IMR-90 (cell line): ENCODE measurements around the gene SRPK2. TPM values are rescaled to one million over a fixed set of nuclear protein-coding genes. Genes with fewer than 3 reads are reported as not detected.

ENCODE experiments used
- ATAC-seq: fragments of 200-7000 bp; cut with Tn5 transposase; 2 replicates; pipeline ENCODE4 v1.9.1; 2020; ENCODE audit warnings: low read depth, mild to moderate bottlenecking, moderate library complexity
- BruUV-seq: library from RNA; stranded (reverse); fragments of 400-500 nt; replicated peaks from 2 replicates; lab custom pipeline; 2021; lab: Mats Ljungman, UMichigan
- CTCF ChIA-PET: fragments of 300-600 bp; formaldehyde crosslinking; extraction: SDS; loops from one replicate; lab custom pipeline; 2021; ENCODE audit warnings: antibody characterized with exemption; lab: Yijun Ruan, JAX
- POLR2A ChIA-PET: fragments of 300-600 bp; sonication (Branson Sonifier 250); formaldehyde crosslinking; loops from one replicate; lab custom pipeline; 2022; ENCODE audit warnings: antibody characterized with exemption; ENCODE audit not compliant: unreplicated experiment; lab: Charles Lee
- DNase-seq: peaks from one replicate; pipeline ENCODE4 v3.0.0; 2013
- H2AFZ ChIP-seq: replicated peaks from 2 replicates; pipeline ENCODE3; 2013; ENCODE audit warnings: low read length, mild to moderate bottlenecking; ENCODE audit not compliant: poor library complexity
- H2AK5ac ChIP-seq: 2 replicates; pipeline ENCODE4 v1.6.1; 2013; ENCODE audit warnings: low read depth, low read length, inconsistent platforms
- H2AK9ac ChIP-seq: replicated peaks from 2 replicates; pipeline ENCODE3; 2013; ENCODE audit warnings: mild to moderate bottlenecking, low read depth, low read length, moderate library complexity; ENCODE audit not compliant: poor library complexity
- H2BK120ac ChIP-seq: 2 replicates; pipeline ENCODE4 v1.6.1; 2013; ENCODE audit warnings: low read depth, low read length, inconsistent platforms
- H2BK15ac ChIP-seq: 3 replicates; pipeline ENCODE4 v1.6.1; 2013; ENCODE audit warnings: low read depth, low read length, inconsistent platforms
- H2BK20ac ChIP-seq: 2 replicates; pipeline ENCODE4 v1.6.1; 2013; ENCODE audit warnings: low read depth, mild to moderate bottlenecking, inconsistent platforms, low read length, moderate library complexity
- H2BK5ac ChIP-seq: 2 replicates; pipeline ENCODE4 v1.6.1; 2013; ENCODE audit warnings: mild to moderate bottlenecking, low read depth, low read length, inconsistent platforms; ENCODE audit not compliant: poor library complexity, severe bottlenecking
- H3K14ac ChIP-seq: replicated peaks from 2 replicates; pipeline ENCODE4 v1.6.1; 2013; ENCODE audit warnings: low read depth, low read length, inconsistent platforms
- H3K18ac ChIP-seq: 2 replicates; pipeline ENCODE4 v1.6.1; 2013; ENCODE audit warnings: low read depth, low read length, control low read depth
- H3K23ac ChIP-seq: 2 replicates; pipeline ENCODE4 v1.6.1; 2013; ENCODE audit warnings: low read depth, low read length, inconsistent platforms
- H3K27ac ChIP-seq: 2 replicates; pipeline ENCODE4 v1.5.1; 2013; ENCODE audit warnings: mild to moderate bottlenecking, control low read depth, low read length; ENCODE audit not compliant: insufficient read depth
- H3K27me3 ChIP-seq: 2 replicates; pipeline ENCODE4 v1.6.1; 2013; ENCODE audit warnings: low read length; ENCODE audit not compliant: control insufficient read depth, insufficient read depth
- H3K36me3 ChIP-seq: 2 replicates; pipeline ENCODE4 v1.6.1; 2013; ENCODE audit warnings: low read length, mixed read lengths; ENCODE audit not compliant: control insufficient read depth, insufficient read depth
- H3K4ac ChIP-seq: 2 replicates; pipeline ENCODE4 v1.6.1; 2013; ENCODE audit warnings: low read depth, low read length, inconsistent platforms
- H3K4me1 ChIP-seq: 2 replicates; pipeline ENCODE4 v1.6.1; 2013; ENCODE audit warnings: low read length, mixed read lengths; ENCODE audit not compliant: control insufficient read depth, insufficient read depth
- H3K4me2 ChIP-seq: 2 replicates; pipeline ENCODE4 v1.6.1; 2013; ENCODE audit warnings: low read depth, mild to moderate bottlenecking, control low read depth, low read length, moderate library complexity
- H3K4me3 ChIP-seq: 2 replicates; pipeline ENCODE4 v1.5.1; 2013; ENCODE audit warnings: low read depth, mild to moderate bottlenecking, control low read depth, low read length, moderate library complexity; ENCODE audit not compliant: insufficient read depth
- H3K56ac ChIP-seq: 2 replicates; pipeline ENCODE4 v1.6.1; 2013; ENCODE audit warnings: low read length, inconsistent platforms; ENCODE audit not compliant: insufficient read depth; ENCODE audit errors: extremely low read depth
- H3K79me1 ChIP-seq, 2 experiments: 2 replicates each; pipeline ENCODE4 v1.6.1; 2013; ENCODE audit warnings: low read length in 2 of 2, inconsistent platforms in 1 of 2, low read depth in 1 of 2
- H3K9ac ChIP-seq: 2 replicates; pipeline ENCODE4 v1.6.1; 2013; ENCODE audit warnings: low read depth, low read length, control low read depth
- H3K9me1 ChIP-seq: 2 replicates; pipeline ENCODE4 v1.6.1; 2013; ENCODE audit warnings: low read length, inconsistent platforms; ENCODE audit not compliant: insufficient read depth
- H3K9me3 ChIP-seq: 2 replicates; pipeline ENCODE4 v1.6.1; 2013; ENCODE audit warnings: low read length; ENCODE audit not compliant: control insufficient read depth, insufficient read depth
- H4K20me1 ChIP-seq: 2 replicates; pipeline ENCODE4 v1.6.1; 2013; ENCODE audit warnings: low read length, inconsistent platforms; ENCODE audit not compliant: insufficient read depth
- H4K5ac ChIP-seq: 2 replicates; pipeline ENCODE4 v1.6.1; 2013; ENCODE audit warnings: mild to moderate bottlenecking, low read depth, low read length, control low read depth
- H4K8ac ChIP-seq, 2 experiments: 2 replicates each; pipeline ENCODE4 v1.6.1; 2013; ENCODE audit warnings: low read depth in 2 of 2, low read length in 2 of 2, control low read depth in 1 of 2, inconsistent platforms in 1 of 2
- H4K91ac ChIP-seq: 2 replicates; pipeline ENCODE4 v1.6.1; 2013; ENCODE audit warnings: low read depth, low read length, inconsistent platforms; ENCODE audit not compliant: insufficient read depth
- BHLHE40 ChIP-seq: fragments of 150-350 bp; IDR thresholded peaks from 2 replicates; pipeline ENCODE4 v1.6.1; 2016; ENCODE audit warnings: mild to moderate bottlenecking, low read depth, low read length
- FOS ChIP-seq: fragments of 150-350 bp; IDR thresholded peaks from 2 replicates; pipeline ENCODE4 v1.6.1; 2016; ENCODE audit warnings: low read depth, low read length
- MAFK ChIP-seq: IDR thresholded peaks from 2 replicates; pipeline ENCODE4 v1.6.1; 2012; ENCODE audit warnings: low read depth, low read length, improper control_type of control experiment
- MAZ ChIP-seq: IDR thresholded peaks from 2 replicates; pipeline ENCODE4 v1.6.1; 2012; ENCODE audit warnings: low read depth, mild to moderate bottlenecking, low read length, improper control_type of control experiment, moderate library complexity, borderline replicate concordance
- MXI1 ChIP-seq: IDR thresholded peaks from 2 replicates; pipeline ENCODE4 v1.6.1; 2012; ENCODE audit warnings: low read depth, mild to moderate bottlenecking, low read length, moderate library complexity, borderline replicate concordance
- NFE2L2 ChIP-seq: fragments of 150-350 bp; IDR thresholded peaks from 2 replicates; pipeline ENCODE4 v1.6.1; 2016; ENCODE audit warnings: low read depth, mild to moderate bottlenecking, low read length
- RCOR1 ChIP-seq: IDR thresholded peaks from 2 replicates; pipeline ENCODE4 v1.6.1; 2012; ENCODE audit warnings: mild to moderate bottlenecking, low read length, improper control_type of control experiment; ENCODE audit not compliant: insufficient replicate concordance
- RFX5 ChIP-seq: IDR thresholded peaks from 2 replicates; pipeline ENCODE4 v1.8.0; 2012; ENCODE audit warnings: low read depth, mild to moderate bottlenecking, low read length, moderate library complexity
- WGBS, 2 experiments: methylation state at CpG; one replicate each; pipeline versions ENCODE4 v1.1.5 to v1.1.7; 2013; ENCODE audit warnings: missing lambda C conversion rate in 2 of 2; ENCODE audit not compliant: insufficient read length in 1 of 2; ENCODE audit errors: extremely low coverage in 2 of 2; 5-methylcytosine and 5-hydroxymethylcytosine counted together
- dilution Hi-C: fragments of 300-500 bp; cut with HindIII; formaldehyde crosslinking; loops from one replicate; pipeline ENCODE4 v1.14.3; 2018; ENCODE audit warnings: low sequenced_read_pairs; ENCODE audit not compliant: unreplicated experiment
- in situ Hi-C: fragments of 300-500 bp; cut with MboI; formaldehyde crosslinking; loops from 3 replicates; pipeline ENCODE4 v1.14.3; 2019; ENCODE audit warnings: low sequenced_read_pairs, inconsistent platforms, mixed read lengths
- intact Hi-C: fragments of 100-400 bp; cut with micrococcal nuclease; formaldehyde crosslinking; loops from 2 replicates; pipeline ENCODE4 v1.10.0; 2022
- polyA plus RNA-seq, 3 experiments: library from polyadenylated mRNA; depleted of rRNA; stranded (reverse); fragments of >200 nt; gene quantifications; 2 replicates each; pipeline ENCODE4 v1.2.3, GENCODE V29; 2012; ENCODE audit warnings: low replicate concordance in 1 of 3
- total RNA-seq: library from RNA; depleted of rRNA; stranded (reverse); fragments of >200 nt; gene quantifications from 2 replicates; pipeline ENCODE4 v1.2.3, GENCODE V29; 2012
- TF ChIP-seq, protein P1 (sequence below): fragments of 150-350 bp; IDR thresholded peaks from 2 replicates; pipeline ENCODE4 v1.6.1; 2017; ENCODE audit warnings: mild to moderate bottlenecking, antibody characterized with exemption, low read length, low read depth
- TF ChIP-seq, protein P2 (sequence below): conservative IDR thresholded peaks from 2 replicates; pipeline ENCODE4 v1.5.1; 2012; ENCODE audit warnings: mild to moderate bottlenecking, low read depth, low read length, improper control_type of control experiment
- TF ChIP-seq, protein P3 (sequence below): fragments of 150-350 bp; IDR thresholded peaks from 2 replicates; pipeline ENCODE4 v1.6.1; 2016; ENCODE audit warnings: low read depth, mild to moderate bottlenecking, low read length, moderate library complexity, borderline replicate concordance

SRPK2 gene
- total and polyA plus RNA-seq, 2 of the 4 experiments (the other 2 are of a cell fraction): 13.2 to 33.0 TPM

DNA sequence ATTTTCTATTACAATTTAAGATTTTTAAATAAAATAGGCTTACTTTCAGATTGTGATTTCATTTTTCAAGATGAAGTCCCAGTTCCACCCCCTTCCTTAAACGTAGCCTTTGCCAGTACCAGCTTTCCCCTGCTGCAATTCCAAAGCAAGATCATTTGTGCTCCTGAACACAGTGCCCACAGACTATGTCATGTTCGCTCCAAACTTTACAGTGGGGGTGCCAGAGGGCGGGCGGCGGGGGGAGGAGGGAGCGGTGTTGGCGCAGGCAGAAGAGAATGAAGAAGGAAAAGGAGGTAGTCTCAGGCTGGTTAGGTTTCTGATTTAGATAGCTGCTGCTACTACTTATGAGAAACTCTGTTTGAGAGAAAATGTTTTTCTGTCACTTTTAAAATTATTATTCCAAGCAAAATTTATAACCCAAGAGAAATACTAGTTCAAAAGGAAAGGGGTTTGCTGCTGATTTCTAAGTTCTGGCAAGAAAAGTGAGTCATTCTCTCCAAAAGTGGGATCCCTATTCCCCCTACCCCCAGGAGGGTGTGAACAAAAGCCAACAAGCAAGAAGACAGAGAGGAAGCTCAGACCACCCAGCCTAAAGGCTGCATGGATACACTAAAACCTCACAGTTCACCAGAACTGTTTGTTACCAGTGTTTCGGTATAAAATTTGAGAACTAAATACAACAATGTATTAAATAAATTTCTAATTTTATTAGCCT, 109.6 kb downstream of the SRPK2 start:
- Histone ChIP-seq H3K4ac (no peak overlapping the region), H3K4me2 (no peak overlapping the region), H2BK120ac (no peak overlapping the region), H3K36me3 (no peaks in the 10 kb centered on the region), H3K9ac (no peak overlapping the region; the same call in 1 of the 2 replicates), H2AK9ac (no peak overlapping the region), H4K5ac (no peak overlapping the region), H4K20me1 (peaks cover 40% of the 10 kb centered on the region; the same call in 1 of the 2 replicates), H2AFZ (no peak overlapping the region), H4K91ac (no peak overlapping the region), H3K14ac (no peak overlapping the region), H3K23ac (no peak overlapping the region), H3K79me1 (peaks cover 37 to 73% of the 10 kb centered on the region in 2 experiments), H3K56ac (no peak overlapping the region), H3K9me3 (no peaks in the 10 kb centered on the region), H3K27ac (no peak overlapping the region), H2BK15ac (no peak overlapping the region), H4K8ac (no peak overlapping the region), H3K27me3 (no peaks in the 10 kb centered on the region), H3K4me1 (no peaks in the 10 kb centered on the region), H3K4me3 (no peak overlapping the region), H2AK5ac (no peak overlapping the region), H2BK5ac (no peak overlapping the region), H2BK20ac (no peak overlapping the region), H3K18ac (no peak overlapping the region), H3K9me1 (no peaks in the 10 kb centered on the region; the same call in none of the 2 replicates)
- DNase-seq (no peak), ATAC-seq (no peak)
- CTCF ChIA-PET: no interaction called here
- TF ChIP-seq, protein P1, sequence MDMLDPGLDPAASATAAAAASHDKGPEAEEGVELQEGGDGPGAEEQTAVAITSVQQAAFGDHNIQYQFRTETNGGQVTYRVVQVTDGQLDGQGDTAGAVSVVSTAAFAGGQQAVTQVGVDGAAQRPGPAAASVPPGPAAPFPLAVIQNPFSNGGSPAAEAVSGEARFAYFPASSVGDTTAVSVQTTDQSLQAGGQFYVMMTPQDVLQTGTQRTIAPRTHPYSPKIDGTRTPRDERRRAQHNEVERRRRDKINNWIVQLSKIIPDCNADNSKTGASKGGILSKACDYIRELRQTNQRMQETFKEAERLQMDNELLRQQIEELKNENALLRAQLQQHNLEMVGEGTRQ: no peak
- TF ChIP-seq MAZ: no peak
- TF ChIP-seq RFX5: no peak
- no peak for TF ChIP-seq RCOR1
- TF ChIP-seq BHLHE40: no peak
- no peak for TF ChIP-seq NFE2L2
- TF ChIP-seq, protein P2, sequence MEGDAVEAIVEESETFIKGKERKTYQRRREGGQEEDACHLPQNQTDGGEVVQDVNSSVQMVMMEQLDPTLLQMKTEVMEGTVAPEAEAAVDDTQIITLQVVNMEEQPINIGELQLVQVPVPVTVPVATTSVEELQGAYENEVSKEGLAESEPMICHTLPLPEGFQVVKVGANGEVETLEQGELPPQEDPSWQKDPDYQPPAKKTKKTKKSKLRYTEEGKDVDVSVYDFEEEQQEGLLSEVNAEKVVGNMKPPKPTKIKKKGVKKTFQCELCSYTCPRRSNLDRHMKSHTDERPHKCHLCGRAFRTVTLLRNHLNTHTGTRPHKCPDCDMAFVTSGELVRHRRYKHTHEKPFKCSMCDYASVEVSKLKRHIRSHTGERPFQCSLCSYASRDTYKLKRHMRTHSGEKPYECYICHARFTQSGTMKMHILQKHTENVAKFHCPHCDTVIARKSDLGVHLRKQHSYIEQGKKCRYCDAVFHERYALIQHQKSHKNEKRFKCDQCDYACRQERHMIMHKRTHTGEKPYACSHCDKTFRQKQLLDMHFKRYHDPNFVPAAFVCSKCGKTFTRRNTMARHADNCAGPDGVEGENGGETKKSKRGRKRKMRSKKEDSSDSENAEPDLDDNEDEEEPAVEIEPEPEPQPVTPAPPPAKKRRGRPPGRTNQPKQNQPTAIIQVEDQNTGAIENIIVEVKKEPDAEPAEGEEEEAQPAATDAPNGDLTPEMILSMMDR: no peak
- no peak for TF ChIP-seq MAFK
- TF ChIP-seq, protein P3, sequence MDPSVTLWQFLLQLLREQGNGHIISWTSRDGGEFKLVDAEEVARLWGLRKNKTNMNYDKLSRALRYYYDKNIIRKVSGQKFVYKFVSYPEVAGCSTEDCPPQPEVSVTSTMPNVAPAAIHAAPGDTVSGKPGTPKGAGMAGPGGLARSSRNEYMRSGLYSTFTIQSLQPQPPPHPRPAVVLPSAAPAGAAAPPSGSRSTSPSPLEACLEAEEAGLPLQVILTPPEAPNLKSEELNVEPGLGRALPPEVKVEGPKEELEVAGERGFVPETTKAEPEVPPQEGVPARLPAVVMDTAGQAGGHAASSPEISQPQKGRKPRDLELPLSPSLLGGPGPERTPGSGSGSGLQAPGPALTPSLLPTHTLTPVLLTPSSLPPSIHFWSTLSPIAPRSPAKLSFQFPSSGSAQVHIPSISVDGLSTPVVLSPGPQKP: no peak
- TF ChIP-seq MXI1: no peak
- TF ChIP-seq FOS: no peak
- WGBS, 2 experiments: no CpG with 5 or more reads among the region's 8 CpGs
- intact Hi-C loops: no loop called here
- in situ Hi-C loops: no loop called here
- POLR2A ChIA-PET: interaction anchor here (1.1 kb wide), 1 partner anchor 11 kb away, joined by 4 read pairs; no protein-coding TSS in a partner anchor
- dilution Hi-C loops: no loop called here
- no TSS peak for BruUV-seq
